NB4 (cell line): ENCODE data around the gene MEGF6.

ENCODE experiments used
- MYC ChIP-seq: IDR thresholded peaks from 2 replicates; pipeline ENCODE4 v1.6.1; 2011; ENCODE audit warnings: low read depth, low read length
- POLR2A ChIP-seq: IDR thresholded peaks from 2 replicates; pipeline ENCODE4 v1.6.1; 2011; ENCODE audit warnings: mild to moderate bottlenecking; ENCODE audit not compliant: insufficient read length; ENCODE audit errors: extremely low read depth
- TF ChIP-seq, protein P1 (sequence below): IDR thresholded peaks from one replicate; pipeline ENCODE4 v1.5.1; 2012; ENCODE audit warnings: low read depth, low read length

GRCh38 chr1:3609016-3609768 lies 2.1 kb downstream of the MEGF6 start:
- TF ChIP-seq POLR2A (no peak), MYC (no peak)
- TF ChIP-seq, protein P1, sequence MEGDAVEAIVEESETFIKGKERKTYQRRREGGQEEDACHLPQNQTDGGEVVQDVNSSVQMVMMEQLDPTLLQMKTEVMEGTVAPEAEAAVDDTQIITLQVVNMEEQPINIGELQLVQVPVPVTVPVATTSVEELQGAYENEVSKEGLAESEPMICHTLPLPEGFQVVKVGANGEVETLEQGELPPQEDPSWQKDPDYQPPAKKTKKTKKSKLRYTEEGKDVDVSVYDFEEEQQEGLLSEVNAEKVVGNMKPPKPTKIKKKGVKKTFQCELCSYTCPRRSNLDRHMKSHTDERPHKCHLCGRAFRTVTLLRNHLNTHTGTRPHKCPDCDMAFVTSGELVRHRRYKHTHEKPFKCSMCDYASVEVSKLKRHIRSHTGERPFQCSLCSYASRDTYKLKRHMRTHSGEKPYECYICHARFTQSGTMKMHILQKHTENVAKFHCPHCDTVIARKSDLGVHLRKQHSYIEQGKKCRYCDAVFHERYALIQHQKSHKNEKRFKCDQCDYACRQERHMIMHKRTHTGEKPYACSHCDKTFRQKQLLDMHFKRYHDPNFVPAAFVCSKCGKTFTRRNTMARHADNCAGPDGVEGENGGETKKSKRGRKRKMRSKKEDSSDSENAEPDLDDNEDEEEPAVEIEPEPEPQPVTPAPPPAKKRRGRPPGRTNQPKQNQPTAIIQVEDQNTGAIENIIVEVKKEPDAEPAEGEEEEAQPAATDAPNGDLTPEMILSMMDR, result no peak
